Upper lobe of left lung (tissue), 4 donors: Measurements from ENCODE around the gene EEPD1.

ENCODE experiments used
- CTCF ChIP-seq, 6 experiments: fragments of 450-650 bp in 4 of 6; fragments of 200-600 bp in 2 of 6; sonication (generic) in 2 of 6; IDR thresholded peaks; one replicate each; pipeline ENCODE4 v1.5.1; 2016 to 2019; ENCODE audit warnings: antibody characterized with exemption in 6 of 6
- EP300 ChIP-seq, 4 donors: sonication (generic); formaldehyde crosslinking; IDR thresholded peaks; one replicate each; pipeline ENCODE4 v1.5.1; 2017; ENCODE audit warnings: antibody characterized with exemption in 4 of 4, control low read depth in 2 of 4
- POLR2A ChIP-seq, 4 donors: fragments of 450-650 bp; IDR thresholded peaks; one replicate each; pipeline ENCODE4 v1.5.1; 2016 to 2017; ENCODE audit warnings: antibody characterized with exemption in 4 of 4, mild to moderate bottlenecking in 2 of 4
- POLR2AphosphoS5 ChIP-seq, 2 donors: sonication (generic); formaldehyde crosslinking; IDR thresholded peaks; one replicate each; pipeline ENCODE4 v1.5.1; 2017; ENCODE audit warnings: antibody characterized with exemption in 2 of 2

DNA sequence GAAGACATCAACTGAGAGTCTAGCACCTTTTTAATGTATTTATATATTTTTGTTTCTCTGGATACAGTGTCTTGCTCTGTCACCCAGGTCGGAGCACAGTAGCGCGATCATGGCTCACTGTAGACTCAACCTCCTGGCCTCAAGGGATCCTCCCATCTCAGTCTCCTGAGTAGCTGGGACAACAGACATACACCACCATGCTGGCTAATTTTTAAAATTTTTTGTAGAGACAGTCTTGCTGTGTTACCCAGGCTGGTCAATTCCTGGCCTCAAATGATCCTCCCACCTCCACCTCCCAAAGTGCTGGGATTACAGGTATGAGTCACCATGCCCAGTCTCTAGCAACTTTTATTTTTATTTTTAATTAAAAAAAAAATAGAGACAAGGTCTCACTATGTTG is 185.2 kb downstream of the EEPD1 start:
- no peak for TF ChIP-seq EP300 (IDR thresholded peaks at IDR 0.05)
- no peak for TF ChIP-seq POLR2A (IDR thresholded peaks at IDR 0.05)
- TF ChIP-seq CTCF (IDR thresholded peaks at IDR 0.05) = no peak
- no peak for TF ChIP-seq POLR2AphosphoS5 (IDR thresholded peaks at IDR 0.05)
